Measurements from ENCODE around the gene FAM3A.

The FAM3A gene

DNA sequence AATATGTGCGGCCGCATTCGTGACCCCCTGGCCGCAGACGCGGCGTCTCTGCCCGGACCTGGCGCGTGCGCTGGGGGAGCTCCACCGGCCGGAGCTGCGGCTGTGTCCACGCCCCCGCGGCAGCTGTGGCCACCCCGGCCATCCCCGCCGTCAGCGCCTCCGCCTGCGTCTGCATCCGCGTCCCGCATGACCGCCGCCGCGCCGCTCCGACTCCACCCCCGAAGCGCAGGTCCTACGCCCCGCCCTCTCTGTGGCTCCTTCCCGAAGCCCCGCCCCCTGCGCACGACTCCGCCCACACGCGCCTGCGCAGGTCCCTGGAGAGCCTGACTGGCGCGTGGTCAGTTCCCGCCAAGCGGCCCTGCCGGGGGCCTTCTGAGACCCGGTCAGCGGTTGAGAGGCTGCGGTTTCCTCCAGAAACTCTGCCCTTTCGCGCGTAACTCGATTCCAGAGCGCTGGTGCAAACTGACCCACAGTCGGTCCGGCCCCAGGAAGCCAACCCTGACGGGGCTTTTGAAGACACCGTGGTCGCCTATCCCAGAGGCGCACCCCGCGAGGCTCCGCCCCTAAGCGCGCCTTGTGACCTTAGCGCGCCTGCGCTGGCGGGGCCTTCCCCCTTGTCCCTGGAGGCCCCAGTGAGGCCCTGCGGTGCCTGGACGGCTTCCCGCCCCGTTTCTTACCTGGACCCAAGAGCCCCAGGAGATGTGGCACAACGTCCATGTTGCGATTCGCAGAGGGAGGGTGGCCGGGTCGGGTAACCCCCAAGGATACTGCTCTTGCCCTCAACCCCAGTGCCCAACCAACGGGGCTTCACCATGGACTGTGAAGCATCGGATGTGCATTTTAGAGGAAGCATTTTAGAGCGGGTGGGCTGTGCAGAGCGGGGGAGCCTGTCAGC lies 37.1 kb downstream of the FAM3A start, which contains the start of gene LAGE3 (continued):
- no peak for TF ChIP-seq ZNF621 (tag by site-specific recombination; IDR thresholded peaks at IDR 0.05)

DNA sequence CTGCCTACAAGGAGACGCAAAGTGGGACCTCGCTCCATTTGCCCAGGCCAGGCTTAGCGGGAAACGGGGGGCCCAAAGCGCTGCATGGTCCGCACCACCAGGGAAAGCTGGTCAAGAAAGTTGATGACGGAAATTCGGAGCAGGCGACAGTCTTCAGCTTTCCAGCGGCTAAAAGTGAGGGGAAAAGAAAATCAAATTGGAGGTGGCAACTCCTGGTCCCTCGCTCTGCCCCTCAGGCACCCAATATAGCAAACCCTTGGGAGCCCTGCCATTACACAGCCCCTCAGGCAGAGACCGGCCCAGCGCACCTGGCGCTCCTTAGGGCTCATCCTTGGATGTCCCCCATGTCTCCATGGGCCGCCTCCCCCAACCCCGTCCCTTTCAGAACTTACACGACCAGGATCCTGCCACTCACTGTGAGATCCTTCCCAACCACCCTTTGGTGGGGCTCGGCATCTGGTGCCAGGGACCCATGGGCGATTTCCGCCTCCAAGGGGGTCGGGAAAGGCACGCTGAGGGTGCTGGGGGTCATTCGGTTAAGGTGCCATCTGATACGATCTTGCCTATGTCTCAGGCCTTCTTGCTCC lies 38.0 kb downstream of the FAM3A start:
- H3K9me3 ChIP-seq (ENCODE audit: control insufficient read depth, insufficient read depth, low read depth, low read length): no peaks in the 10 kb centered on the region
- H3K36me3 ChIP-seq (ENCODE audit: control insufficient read depth in 2 of 2, insufficient read depth in 1 of 2, low read length in 2 of 2): peaks cover 0 to 10% of the 10 kb centered on the region in 2 experiments; a peak in 2 of 3 replicates
- ChIA-PET POLR2A (interaction anchor here (0.6 to 2.6 kb wide), 9 partner anchors 9 to 96 kb away, joined by 3 to 15 read pairs (median 4); partner anchors contain the start of genes PLXNA3, SLC10A3 and UBL4A), CTCF (interaction anchor here (2.1 kb wide), 1 partner anchor 9 kb away, joined by 6 read pairs; the partner anchor contains the start of gene UBL4A)
- TF ChIP-seq FEZF1 (tag by site-specific recombination; IDR thresholded peaks at IDR 0.05): no peak
- TF ChIP-seq ZNF423 (tag by site-specific recombination; IDR thresholded peaks at IDR 0.05): peak; percentile 72; the same call in 1 of the 2 replicates
- TF ChIP-seq ZBTB48 (tag by site-specific recombination; IDR thresholded peaks at IDR 0.05): 0 out of 2 replicates have a peak, but pooled peaks have one; percentile 52
- TF ChIP-seq, protein P1, sequence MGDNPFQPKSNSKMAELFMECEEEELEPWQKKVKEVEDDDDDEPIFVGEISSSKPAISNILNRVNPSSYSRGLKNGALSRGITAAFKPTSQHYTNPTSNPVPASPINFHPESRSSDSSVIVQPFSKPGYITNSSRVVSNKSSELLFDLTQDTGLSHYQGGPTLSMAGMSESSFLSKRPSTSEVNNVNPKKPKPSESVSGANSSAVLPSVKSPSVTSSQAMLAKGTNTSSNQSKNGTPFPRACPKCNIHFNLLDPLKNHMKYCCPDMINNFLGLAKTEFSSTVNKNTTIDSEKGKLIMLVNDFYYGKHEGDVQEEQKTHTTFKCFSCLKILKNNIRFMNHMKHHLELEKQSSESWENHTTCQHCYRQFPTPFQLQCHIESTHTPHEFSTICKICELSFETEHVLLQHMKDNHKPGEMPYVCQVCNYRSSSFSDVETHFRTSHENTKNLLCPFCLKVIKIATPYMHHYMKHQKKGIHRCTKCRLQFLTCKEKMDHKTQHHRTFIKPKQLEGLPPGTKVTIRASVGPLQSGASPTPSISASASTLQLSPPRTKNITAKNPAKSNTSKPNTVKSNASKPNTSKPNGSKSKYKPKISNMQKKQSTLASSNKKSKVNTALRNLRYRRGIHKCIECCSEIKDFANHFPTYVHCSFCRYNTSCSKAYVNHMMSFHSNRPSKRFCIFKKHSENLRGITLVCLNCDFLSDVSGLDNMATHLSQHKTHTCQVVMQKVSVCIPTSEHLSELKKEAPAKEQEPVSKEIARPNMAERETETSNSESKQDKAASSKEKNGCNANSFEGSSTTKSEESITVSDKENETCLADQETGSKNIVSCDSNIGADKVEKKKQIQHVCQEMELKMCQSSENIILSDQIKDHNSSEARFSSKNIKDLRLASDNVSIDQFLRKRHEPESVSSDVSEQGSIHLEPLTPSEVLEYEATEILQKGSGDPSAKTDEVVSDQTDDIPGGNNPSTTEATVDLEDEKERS (tag by site-specific recombination; IDR thresholded peaks at IDR 0.05): no peak
- TF ChIP-seq PRDM1 (tag by site-specific recombination; IDR thresholded peaks at IDR 0.05): peak; percentile 85
- TF ChIP-seq GLIS2 (tag by site-specific recombination; IDR thresholded peaks at IDR 0.05): 0 out of 2 replicates have a peak, but pooled peaks have one; percentile 42
- no peaks in the 10 kb centered on the region; the same call in 1 of the 2 replicates for H3K4me1 ChIP-seq (ENCODE audit: control insufficient read depth, insufficient read depth, low read length)
- H3K27ac ChIP-seq (ENCODE audit: extremely low read depth, low read depth, low read length): no peak overlapping the region
- H3K4me3 ChIP-seq (ENCODE audit: low read depth, low read length): peak overlapping the region; percentile 55

DNA sequence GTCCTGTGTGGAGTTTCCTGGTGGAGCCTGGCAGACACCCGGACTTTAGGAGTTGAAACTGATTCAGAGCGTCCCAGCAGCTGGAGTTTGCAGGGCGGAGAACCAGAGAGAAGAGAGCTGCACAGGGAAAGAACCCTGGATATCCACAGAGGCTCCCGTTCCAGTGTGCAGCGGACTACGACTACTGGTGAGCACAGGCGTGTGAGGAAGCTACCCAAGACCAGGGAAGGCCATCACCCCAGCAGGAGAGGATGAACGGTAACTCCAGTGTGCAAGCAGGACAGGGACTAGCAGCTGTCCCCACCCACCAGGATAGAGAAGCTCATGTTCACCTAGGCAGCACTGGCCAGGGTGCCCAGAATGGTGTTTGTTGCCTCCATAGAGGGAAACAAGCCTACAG lies 39.2 kb downstream of the FAM3A start:
- no peak overlapping the region for H3K27ac ChIP-seq (ENCODE audit: extremely low read depth, low read depth, low read length)
- H3K4me3 ChIP-seq (ENCODE audit: low read depth, low read length): no peak overlapping the region
- ChIA-PET POLR2A (interaction anchor here (0.8 to 2.6 kb wide), 5 partner anchors 10 to 464 kb away, joined by 3 to 14 read pairs (median 7); partner anchors contain the start of genes PLXNA3, SLC10A3 and UBL4A), CTCF (interaction anchor here (0.6 to 2.1 kb wide), 3 partner anchors 11 to 161 kb away, joined by 3 to 6 read pairs (median 4); partner anchors contain the start of gene UBL4A)
- TF ChIP-seq SCRT1 (tag by site-specific recombination; IDR thresholded peaks at IDR 0.05; ENCODE audit: borderline replicate concordance) (no peak), ZNF785 (tag by site-specific recombination; IDR thresholded peaks at IDR 0.05) (no peak), MEIS1 (CRISPR knock-in tag; IDR thresholded peaks at IDR 0.05; ENCODE audit: borderline replicate concordance) (no peak), ZNF514 (tag by site-specific recombination; IDR thresholded peaks at IDR 0.05) (no peak), ZNF174 (tag by site-specific recombination; IDR thresholded peaks at IDR 0.05) (no peak), ZNF791 (tag by site-specific recombination; IDR thresholded peaks at IDR 0.05) (no peak), SP7 (tag by site-specific recombination; IDR thresholded peaks at IDR 0.05) (no peak), TRIM28 (IDR thresholded peaks at IDR 0.05; ENCODE audit: borderline replicate concordance, low read length) (no peak)
- TF ChIP-seq, protein P2, sequence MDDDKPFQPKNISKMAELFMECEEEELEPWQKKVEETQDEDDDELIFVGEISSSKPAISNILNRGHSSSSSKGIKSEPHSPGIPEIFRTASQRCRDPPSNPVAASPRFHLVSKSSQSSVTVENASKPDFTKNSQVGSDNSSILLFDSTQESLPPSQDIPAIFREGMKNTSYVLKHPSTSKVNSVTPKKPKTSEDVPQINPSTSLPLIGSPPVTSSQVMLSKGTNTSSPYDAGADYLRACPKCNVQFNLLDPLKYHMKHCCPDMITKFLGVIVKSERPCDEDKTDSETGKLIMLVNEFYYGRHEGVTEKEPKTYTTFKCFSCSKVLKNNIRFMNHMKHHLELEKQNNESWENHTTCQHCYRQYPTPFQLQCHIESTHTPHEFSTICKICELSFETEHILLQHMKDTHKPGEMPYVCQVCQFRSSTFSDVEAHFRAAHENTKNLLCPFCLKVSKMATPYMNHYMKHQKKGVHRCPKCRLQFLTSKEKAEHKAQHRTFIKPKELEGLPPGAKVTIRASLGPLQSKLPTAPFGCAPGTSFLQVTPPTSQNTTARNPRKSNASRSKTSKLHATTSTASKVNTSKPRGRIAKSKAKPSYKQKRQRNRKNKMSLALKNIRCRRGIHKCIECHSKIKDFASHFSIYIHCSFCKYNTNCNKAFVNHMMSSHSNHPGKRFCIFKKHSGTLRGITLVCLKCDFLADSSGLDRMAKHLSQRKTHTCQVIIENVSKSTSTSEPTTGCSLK (tag by site-specific recombination; IDR thresholded peaks at IDR 0.05): no peak
- TF ChIP-seq, protein P3, sequence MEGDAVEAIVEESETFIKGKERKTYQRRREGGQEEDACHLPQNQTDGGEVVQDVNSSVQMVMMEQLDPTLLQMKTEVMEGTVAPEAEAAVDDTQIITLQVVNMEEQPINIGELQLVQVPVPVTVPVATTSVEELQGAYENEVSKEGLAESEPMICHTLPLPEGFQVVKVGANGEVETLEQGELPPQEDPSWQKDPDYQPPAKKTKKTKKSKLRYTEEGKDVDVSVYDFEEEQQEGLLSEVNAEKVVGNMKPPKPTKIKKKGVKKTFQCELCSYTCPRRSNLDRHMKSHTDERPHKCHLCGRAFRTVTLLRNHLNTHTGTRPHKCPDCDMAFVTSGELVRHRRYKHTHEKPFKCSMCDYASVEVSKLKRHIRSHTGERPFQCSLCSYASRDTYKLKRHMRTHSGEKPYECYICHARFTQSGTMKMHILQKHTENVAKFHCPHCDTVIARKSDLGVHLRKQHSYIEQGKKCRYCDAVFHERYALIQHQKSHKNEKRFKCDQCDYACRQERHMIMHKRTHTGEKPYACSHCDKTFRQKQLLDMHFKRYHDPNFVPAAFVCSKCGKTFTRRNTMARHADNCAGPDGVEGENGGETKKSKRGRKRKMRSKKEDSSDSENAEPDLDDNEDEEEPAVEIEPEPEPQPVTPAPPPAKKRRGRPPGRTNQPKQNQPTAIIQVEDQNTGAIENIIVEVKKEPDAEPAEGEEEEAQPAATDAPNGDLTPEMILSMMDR (tag by site-specific recombination; IDR thresholded peaks at IDR 0.05): no peak
- no peaks in the 10 kb centered on the region for H3K9me3 ChIP-seq (ENCODE audit: control insufficient read depth, insufficient read depth, low read depth, low read length)
- H3K4me1 ChIP-seq (ENCODE audit: control insufficient read depth, insufficient read depth, low read length): no peaks in the 10 kb centered on the region; the same call in 1 of the 2 replicates
- peaks cover 0 to 18% of the 10 kb centered on the region in 2 experiments; a peak in 2 of 3 replicates for H3K36me3 ChIP-seq (ENCODE audit: control insufficient read depth in 2 of 2, insufficient read depth in 1 of 2, low read length in 2 of 2)

Data from HEK293 (cell line).